Measurements from ENCODE around the gene EHD2. TPM values are rescaled to one million over a fixed set of nuclear protein-coding genes. Genes with fewer than 3 reads are reported as not detected.
A peak's percentile ranks its signal among the peaks of the same experiment; 100 is the strongest.

EHD2 gene
- total RNA-seq, 1 donor from 2014 or later: 159 TPM

GRCh38 chr19:47682939-47683338 lies 30.3 kb upstream of the EHD2 start:
- Mint-ChIP-seq H3K9me3 (ENCODE audit: unreplicated experiment) (no peaks in the 10 kb centered on the region), H3K27me3 (ENCODE audit: low read depth, unreplicated experiment) (no peaks in the 10 kb centered on the region)
- TF ChIP-seq EZH2 (IDR thresholded peaks at IDR 0.05; ENCODE audit: insufficient read depth, low read length) (no peak), CTCF (IDR thresholded peaks at IDR 0.05; ENCODE audit: insufficient read depth, low read depth, low read length) (no peak)

GRCh38 chr19:47686679-47687450 lies 26.4 kb upstream of the EHD2 start:
- Histone ChIP-seq H3K27me3 (ENCODE audit: insufficient read depth, low read length) (no peaks in the 10 kb centered on the region), H3K4me2 (ENCODE audit: low read length) (no peak overlapping the region), H3K27ac (ENCODE audit: low read depth, low read length) (no peak overlapping the region), H3K36me3 (ENCODE audit: insufficient read depth, low read length) (peaks cover 5% of the 10 kb centered on the region), H3K9me3 (ENCODE audit: insufficient read depth, low read depth, low read length) (no peaks in the 10 kb centered on the region), H3K4me3 (ENCODE audit: insufficient read depth, low read depth, low read length) (no peak overlapping the region), H4K20me1 (ENCODE audit: insufficient read depth, low read length) (peaks cover 69% of the 10 kb centered on the region), H3K9ac (ENCODE audit: low read length) (no peak overlapping the region), H3K4me1 (ENCODE audit: insufficient read depth, low read length) (no peaks in the 10 kb centered on the region), H2AFZ (ENCODE audit: low read depth, low read length) (no peak overlapping the region), H3K79me2 (ENCODE audit: insufficient read depth, low read length) (peaks cover 5% of the 10 kb centered on the region)
- no peak for TF ChIP-seq EZH2 (IDR thresholded peaks at IDR 0.05; ENCODE audit: insufficient read depth, low read length)
- TF ChIP-seq CTCF (IDR thresholded peaks at IDR 0.05; ENCODE audit: insufficient read depth, low read depth, low read length): no peak
- FAIRE-seq (no peak), DNase-seq (ENCODE audit: low read depth) (no peak)
- Mint-ChIP-seq H3K4me1 (ENCODE audit: low read depth, unreplicated experiment) (no peaks in the 10 kb centered on the region), H3K36me3 (ENCODE audit: low read depth, unreplicated experiment) (peaks cover 8% of the 10 kb centered on the region), H3K27ac (ENCODE audit: unreplicated experiment) (no peak overlapping the region), H3K9me3 (ENCODE audit: unreplicated experiment) (no peaks in the 10 kb centered on the region), H3K27me3 (ENCODE audit: low read depth, unreplicated experiment) (no peaks in the 10 kb centered on the region), H3K4me3 (ENCODE audit: unreplicated experiment) (no peak overlapping the region)

More at GRCh38 chr19:47682939-47683338, 30.3 kb upstream of the EHD2 start:
- H3K4me3 ChIP-seq (ENCODE audit: insufficient read depth, low read depth, low read length): no peak overlapping the region
- H3K36me3 Mint-ChIP-seq (ENCODE audit: low read depth, unreplicated experiment): peaks cover 14% of the 10 kb centered on the region
- DNase-seq (ENCODE audit: low read depth): peak; percentile 85
- no peaks in the 10 kb centered on the region for H3K27me3 ChIP-seq (ENCODE audit: insufficient read depth, low read length)
- no peak overlapping the region for H3K9ac ChIP-seq (ENCODE audit: low read length)
- H3K27ac ChIP-seq (ENCODE audit: low read depth, low read length): no peak overlapping the region
- peaks cover 5% of the 10 kb centered on the region for H3K79me2 ChIP-seq (ENCODE audit: insufficient read depth, low read length)
- no peak overlapping the region for H3K4me3 Mint-ChIP-seq (ENCODE audit: unreplicated experiment)
- peaks cover 61% of the 10 kb centered on the region for H4K20me1 ChIP-seq (ENCODE audit: insufficient read depth, low read length)
- H2AFZ ChIP-seq (ENCODE audit: low read depth, low read length): no peak overlapping the region
- no peaks in the 10 kb centered on the region for H3K4me1 Mint-ChIP-seq (ENCODE audit: low read depth, unreplicated experiment)
- FAIRE-seq: no peak
- no peaks in the 10 kb centered on the region for H3K9me3 ChIP-seq (ENCODE audit: insufficient read depth, low read depth, low read length)
- no peak overlapping the region for H3K27ac Mint-ChIP-seq (ENCODE audit: unreplicated experiment)
- H3K36me3 ChIP-seq (ENCODE audit: insufficient read depth, low read length): peaks cover under 1% of the 10 kb centered on the region
- no peaks in the 10 kb centered on the region for H3K4me1 ChIP-seq (ENCODE audit: insufficient read depth, low read length)
- H3K4me2 ChIP-seq (ENCODE audit: low read length): no peak overlapping the region

GRCh38 chr19:47687906-47688305 lies 25.3 kb upstream of the EHD2 start:
- Histone ChIP-seq H3K4me1 (ENCODE audit: insufficient read depth, low read length) (no peaks in the 10 kb centered on the region), H3K36me3 (ENCODE audit: insufficient read depth, low read length) (peaks cover 5% of the 10 kb centered on the region), H3K79me2 (ENCODE audit: insufficient read depth, low read length) (peaks cover 8% of the 10 kb centered on the region), H3K9ac (ENCODE audit: low read length) (no peak overlapping the region), H2AFZ (ENCODE audit: low read depth, low read length) (no peak overlapping the region), H3K4me2 (ENCODE audit: low read length) (no peak overlapping the region), H3K27ac (ENCODE audit: low read depth, low read length) (no peak overlapping the region), H3K27me3 (ENCODE audit: insufficient read depth, low read length) (no peaks in the 10 kb centered on the region), H4K20me1 (ENCODE audit: insufficient read depth, low read length) (peaks cover 74% of the 10 kb centered on the region), H3K9me3 (ENCODE audit: insufficient read depth, low read depth, low read length) (no peaks in the 10 kb centered on the region), H3K4me3 (ENCODE audit: insufficient read depth, low read depth, low read length) (no peak overlapping the region)
- Mint-ChIP-seq H3K4me3 (ENCODE audit: unreplicated experiment) (peak overlapping the region; percentile 62), H3K36me3 (ENCODE audit: low read depth, unreplicated experiment) (peaks cover 8% of the 10 kb centered on the region), H3K9me3 (ENCODE audit: unreplicated experiment) (no peaks in the 10 kb centered on the region), H3K4me1 (ENCODE audit: low read depth, unreplicated experiment) (no peaks in the 10 kb centered on the region), H3K27me3 (ENCODE audit: low read depth, unreplicated experiment) (no peaks in the 10 kb centered on the region), H3K27ac (ENCODE audit: unreplicated experiment) (no peak overlapping the region)
- no peak for FAIRE-seq
- TF ChIP-seq EZH2 (IDR thresholded peaks at IDR 0.05; ENCODE audit: insufficient read depth, low read length) (no peak), CTCF (IDR thresholded peaks at IDR 0.05; ENCODE audit: insufficient read depth, low read depth, low read length) (no peak)
- no peak for DNase-seq (ENCODE audit: low read depth)

All from astrocyte (in vitro differentiated cells and primary cell).